ENCODE data around the gene SH3YL1. TPM values are rescaled to one million over a fixed set of nuclear protein-coding genes. Genes with fewer than 3 reads are reported as not detected.

Gene SH3YL1
- total RNA-seq, 1 donor from 2014 or later, result 27.3 TPM

DNA sequence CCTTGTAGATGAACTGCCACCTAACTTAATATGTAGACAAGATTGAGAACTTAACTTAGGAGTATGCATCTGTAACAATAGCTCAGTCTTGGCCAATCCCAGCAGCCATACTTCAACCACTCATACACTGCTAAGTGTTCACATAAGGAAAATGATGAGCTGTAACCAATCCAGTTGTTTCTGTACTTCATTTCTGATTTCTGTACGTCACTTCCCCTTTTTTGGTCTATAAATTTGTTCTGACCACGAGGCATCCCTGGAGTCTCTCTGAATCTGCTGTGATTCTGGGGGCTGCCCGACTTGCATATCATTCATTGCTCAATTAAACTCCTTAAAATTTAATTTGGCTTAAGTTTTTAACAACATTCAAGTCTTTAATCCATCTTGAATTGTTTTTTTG lies 6.4 kb downstream of the SH3YL1 start:
- no peak for TF ChIP-seq EZH2 (IDR thresholded peaks at IDR 0.05; ENCODE audit: insufficient read depth, low read length)
- TF ChIP-seq CTCF (IDR thresholded peaks at IDR 0.05; ENCODE audit: insufficient read depth, low read depth, low read length), result no peak
- Mint-ChIP-seq H3K4me1 (ENCODE audit: low read depth, unreplicated experiment) (no peaks in the 10 kb centered on the region), H3K36me3 (ENCODE audit: low read depth, unreplicated experiment) (peaks cover 10% of the 10 kb centered on the region), H3K27me3 (ENCODE audit: low read depth, unreplicated experiment) (no peaks in the 10 kb centered on the region), H3K27ac (ENCODE audit: unreplicated experiment) (no peak overlapping the region), H3K9me3 (ENCODE audit: unreplicated experiment) (peaks cover 15% of the 10 kb centered on the region), H3K4me3 (ENCODE audit: unreplicated experiment) (no peak overlapping the region)
- Histone ChIP-seq H3K79me2 (ENCODE audit: insufficient read depth, low read length) (no peaks in the 10 kb centered on the region), H3K9ac (ENCODE audit: low read length) (no peak overlapping the region), H3K4me2 (ENCODE audit: low read length) (no peak overlapping the region), H3K4me3 (ENCODE audit: insufficient read depth, low read depth, low read length) (no peak overlapping the region), H2AFZ (ENCODE audit: low read depth, low read length) (no peak overlapping the region), H3K27ac (ENCODE audit: low read depth, low read length) (no peak overlapping the region), H4K20me1 (ENCODE audit: insufficient read depth, low read length) (peaks cover 5% of the 10 kb centered on the region), H3K36me3 (ENCODE audit: insufficient read depth, low read length) (no peaks in the 10 kb centered on the region), H3K4me1 (ENCODE audit: insufficient read depth, low read length) (no peaks in the 10 kb centered on the region), H3K9me3 (ENCODE audit: insufficient read depth, low read depth, low read length) (peaks cover 6% of the 10 kb centered on the region), H3K27me3 (ENCODE audit: insufficient read depth, low read length) (no peaks in the 10 kb centered on the region)
- FAIRE-seq, result no peak
- no peak for DNase-seq (ENCODE audit: low read depth)

- H3K9ac ChIP-seq (ENCODE audit: low read length), result no peak overlapping the region
- Mint-ChIP-seq H3K9me3 (ENCODE audit: unreplicated experiment) (peaks cover 14% of the 10 kb centered on the region), H3K27ac (ENCODE audit: unreplicated experiment) (no peak overlapping the region), H3K4me1 (ENCODE audit: low read depth, unreplicated experiment) (no peaks in the 10 kb centered on the region), H3K36me3 (ENCODE audit: low read depth, unreplicated experiment) (peaks cover 10% of the 10 kb centered on the region), H3K27me3 (ENCODE audit: low read depth, unreplicated experiment) (no peaks in the 10 kb centered on the region), H3K4me3 (ENCODE audit: unreplicated experiment) (no peak overlapping the region)
- H3K79me2 ChIP-seq (ENCODE audit: insufficient read depth, low read length), result no peaks in the 10 kb centered on the region
- H3K36me3 ChIP-seq (ENCODE audit: insufficient read depth, low read length), result no peaks in the 10 kb centered on the region
- H3K4me1 ChIP-seq (ENCODE audit: insufficient read depth, low read length), result no peaks in the 10 kb centered on the region
- H2AFZ ChIP-seq (ENCODE audit: low read depth, low read length), result no peak overlapping the region
- no peak for TF ChIP-seq CTCF (IDR thresholded peaks at IDR 0.05; ENCODE audit: insufficient read depth, low read depth, low read length)
- no peak for TF ChIP-seq EZH2 (IDR thresholded peaks at IDR 0.05; ENCODE audit: insufficient read depth, low read length)
- peaks cover 6% of the 10 kb centered on the region for H3K9me3 ChIP-seq (ENCODE audit: insufficient read depth, low read depth, low read length)
- no peak overlapping the region for H3K4me3 ChIP-seq (ENCODE audit: insufficient read depth, low read depth, low read length)
- no peak overlapping the region for H3K4me2 ChIP-seq (ENCODE audit: low read length)
- no peak for DNase-seq (ENCODE audit: low read depth)
- no peaks in the 10 kb centered on the region for H3K27me3 ChIP-seq (ENCODE audit: insufficient read depth, low read length)
- H4K20me1 ChIP-seq (ENCODE audit: insufficient read depth, low read length), result peaks cover 5% of the 10 kb centered on the region
- H3K27ac ChIP-seq (ENCODE audit: low read depth, low read length), result no peak overlapping the region
- no peak for FAIRE-seq
Measured at GRCh38 chr2:256094-256493, 7.7 kb downstream of the SH3YL1 start.

GRCh38 chr2:255195-255594 lies 8.6 kb downstream of the SH3YL1 start:
- Histone ChIP-seq H3K27me3 (ENCODE audit: insufficient read depth, low read length) (no peaks in the 10 kb centered on the region), H3K79me2 (ENCODE audit: insufficient read depth, low read length) (no peaks in the 10 kb centered on the region), H2AFZ (ENCODE audit: low read depth, low read length) (no peak overlapping the region), H3K9me3 (ENCODE audit: insufficient read depth, low read depth, low read length) (peaks cover 6% of the 10 kb centered on the region), H3K4me2 (ENCODE audit: low read length) (no peak overlapping the region), H3K4me3 (ENCODE audit: insufficient read depth, low read depth, low read length) (no peak overlapping the region), H3K27ac (ENCODE audit: low read depth, low read length) (no peak overlapping the region), H3K9ac (ENCODE audit: low read length) (no peak overlapping the region), H3K4me1 (ENCODE audit: insufficient read depth, low read length) (no peaks in the 10 kb centered on the region), H4K20me1 (ENCODE audit: insufficient read depth, low read length) (no peaks in the 10 kb centered on the region), H3K36me3 (ENCODE audit: insufficient read depth, low read length) (no peaks in the 10 kb centered on the region)
- Mint-ChIP-seq H3K27me3 (ENCODE audit: low read depth, unreplicated experiment) (no peaks in the 10 kb centered on the region), H3K4me1 (ENCODE audit: low read depth, unreplicated experiment) (no peaks in the 10 kb centered on the region), H3K9me3 (ENCODE audit: unreplicated experiment) (peaks cover 13% of the 10 kb centered on the region), H3K27ac (ENCODE audit: unreplicated experiment) (no peak overlapping the region), H3K36me3 (ENCODE audit: low read depth, unreplicated experiment) (peaks cover 10% of the 10 kb centered on the region), H3K4me3 (ENCODE audit: unreplicated experiment) (no peak overlapping the region)
- TF ChIP-seq CTCF (IDR thresholded peaks at IDR 0.05; ENCODE audit: insufficient read depth, low read depth, low read length), result no peak
- DNase-seq (ENCODE audit: low read depth) (no peak), FAIRE-seq (no peak)
